HL-60 (cell line): ENCODE data around the gene MAP2.

ENCODE experiments used
- CTCF ChIP-seq: IDR thresholded peaks from one replicate; pipeline ENCODE4 v1.5.1; 2011; ENCODE audit warnings: low read length, control low read depth, inconsistent platforms; ENCODE audit not compliant: insufficient read depth
- POLR2AphosphoS5 ChIP-seq: IDR thresholded peaks from 2 replicates; pipeline ENCODE4 v1.6.1; 2012; ENCODE audit warnings: low read depth

- TF ChIP-seq POLR2AphosphoS5 (no peak), CTCF (no peak)
Measured at GRCh38 chr2:209637293-209637692, 213.4 kb downstream of the MAP2 start.
